Mesothelial cell of epicardium (in vitro differentiated cells): Measurements from ENCODE around the gene LRRC59. TPM values are rescaled to one million over a fixed set of nuclear protein-coding genes. Genes with fewer than 3 reads are reported as not detected.

Source experiments
- DNase-seq, 2 experiments: peaks; one replicate each; pipeline ENCODE4 v3.0.0; 2021; ENCODE audit warnings: low spot score in 2 of 2; ENCODE audit not compliant: unreplicated experiment in 2 of 2
- H3K27ac Mint-ChIP-seq: 2 replicates; pipeline ENCODE4 v1.8.0; 2021; ENCODE audit warnings: mixed read lengths
- H3K27me3 Mint-ChIP-seq: 2 replicates; pipeline ENCODE4 v1.8.0; 2021; ENCODE audit warnings: low read depth, mixed read lengths
- H3K36me3 Mint-ChIP-seq: 2 replicates; pipeline ENCODE4 v1.8.0; 2021; ENCODE audit warnings: mixed read lengths
- H3K4me1 Mint-ChIP-seq: 2 replicates; pipeline ENCODE4 v1.8.0; 2021; ENCODE audit warnings: mixed read lengths
- H3K4me3 Mint-ChIP-seq: 2 replicates; pipeline ENCODE4 v1.8.0; 2021; ENCODE audit warnings: mild to moderate bottlenecking, moderate library complexity, mixed read lengths
- H3K9me3 Mint-ChIP-seq: 2 replicates; pipeline ENCODE4 v1.8.0; 2021; ENCODE audit warnings: mixed read lengths
- CTCF ChIP-seq: fragments of 200-600 bp; sonication (generic); IDR thresholded peaks from one replicate; pipeline ENCODE4 v1.5.0; 2021; ENCODE audit warnings: antibody characterized with exemption; ENCODE audit not compliant: unreplicated experiment
- total RNA-seq: library from RNA; stranded (reverse); gene quantifications from 3 replicates; pipeline ENCODE4 v1.2.1, GENCODE V29; 2021

LRRC59 gene
- total RNA-seq, 1 donor from 2014 or later = 60.7 TPM

- no peaks in the 10 kb centered on the region for H3K27me3 Mint-ChIP-seq
- H3K4me3 Mint-ChIP-seq = no peak overlapping the region
- no peaks in the 10 kb centered on the region for H3K9me3 Mint-ChIP-seq
- no peak overlapping the region for H3K27ac Mint-ChIP-seq
- DNase-seq = no peak
- peaks cover 3% of the 10 kb centered on the region for H3K36me3 Mint-ChIP-seq
- no peak for TF ChIP-seq CTCF
- H3K4me1 Mint-ChIP-seq = peaks cover 20% of the 10 kb centered on the region
Observed at GRCh38 chr17:50375858-50376538, 21.3 kb downstream of the LRRC59 start.

- DNase-seq = no peak
- no peaks in the 10 kb centered on the region for H3K27me3 Mint-ChIP-seq
- peaks cover 20% of the 10 kb centered on the region for H3K4me1 Mint-ChIP-seq
- H3K27ac Mint-ChIP-seq = no peak overlapping the region
- H3K9me3 Mint-ChIP-seq = no peaks in the 10 kb centered on the region
- H3K4me3 Mint-ChIP-seq = peak overlapping the region; percentile 99
- no peak for TF ChIP-seq CTCF
- H3K36me3 Mint-ChIP-seq = peaks cover 8% of the 10 kb centered on the region
Observed at GRCh38 chr17:50373705-50374104, 23.6 kb downstream of the LRRC59 start.

GRCh38 chr17:50372758-50373556 lies 24.4 kb downstream of the LRRC59 start, which contains the start of the genes EME1 and MRPL27:
Gene EME1, plus strand, starts transcription at chr17:50373229. Its CDS starts 1,980 bp downstream, at chr17:50375209.
Gene MRPL27, minus strand, starts transcription at chr17:50373184. Its CDS starts 14 bp downstream, at chr17:50373170.
- Mint-ChIP-seq H3K9me3 (no peaks in the 10 kb centered on the region), H3K36me3 (peaks cover 15% of the 10 kb centered on the region)
- TF ChIP-seq CTCF = no peak

GRCh38 chr17:50372222-50372757 lies 25.0 kb downstream of the LRRC59 start:
- Mint-ChIP-seq H3K9me3 (no peaks in the 10 kb centered on the region), H3K27me3 (no peaks in the 10 kb centered on the region), H3K4me3 (peak overlapping the region; percentile 99), H3K27ac (peak overlapping the region; percentile 99), H3K4me1 (peaks cover 20% of the 10 kb centered on the region), H3K36me3 (peaks cover 20% of the 10 kb centered on the region)
- no peak for TF ChIP-seq CTCF
- no peak for DNase-seq

More at GRCh38 chr17:50372758-50373556, 24.4 kb downstream of the LRRC59 start, which contains the start of the genes EME1 and MRPL27:
- peaks cover 20% of the 10 kb centered on the region for H3K4me1 Mint-ChIP-seq
- no peaks in the 10 kb centered on the region for H3K27me3 Mint-ChIP-seq
- DNase-seq = peak; percentile 59 to 79
- H3K4me3 Mint-ChIP-seq = peak within 1 kb of the TSS; percentile 99
- peak within 1 kb of the TSS; percentile 99 for H3K27ac Mint-ChIP-seq

GRCh38 chr17:50371526-50371925 lies 25.8 kb downstream of the LRRC59 start:
- Mint-ChIP-seq H3K4me3 (peak overlapping the region; percentile 99), H3K4me1 (peaks cover 20% of the 10 kb centered on the region), H3K27me3 (no peaks in the 10 kb centered on the region), H3K9me3 (no peaks in the 10 kb centered on the region), H3K36me3 (peaks cover 20% of the 10 kb centered on the region), H3K27ac (peak overlapping the region; percentile 60)
- DNase-seq = no peak
- no peak for TF ChIP-seq CTCF
